Measurements from ENCODE around the gene SFR1.

Gene SFR1, protein sequence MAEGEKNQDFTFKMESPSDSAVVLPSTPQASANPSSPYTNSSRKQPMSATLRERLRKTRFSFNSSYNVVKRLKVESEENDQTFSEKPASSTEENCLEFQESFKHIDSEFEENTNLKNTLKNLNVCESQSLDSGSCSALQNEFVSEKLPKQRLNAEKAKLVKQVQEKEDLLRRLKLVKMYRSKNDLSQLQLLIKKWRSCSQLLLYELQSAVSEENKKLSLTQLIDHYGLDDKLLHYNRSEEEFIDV

DNA sequence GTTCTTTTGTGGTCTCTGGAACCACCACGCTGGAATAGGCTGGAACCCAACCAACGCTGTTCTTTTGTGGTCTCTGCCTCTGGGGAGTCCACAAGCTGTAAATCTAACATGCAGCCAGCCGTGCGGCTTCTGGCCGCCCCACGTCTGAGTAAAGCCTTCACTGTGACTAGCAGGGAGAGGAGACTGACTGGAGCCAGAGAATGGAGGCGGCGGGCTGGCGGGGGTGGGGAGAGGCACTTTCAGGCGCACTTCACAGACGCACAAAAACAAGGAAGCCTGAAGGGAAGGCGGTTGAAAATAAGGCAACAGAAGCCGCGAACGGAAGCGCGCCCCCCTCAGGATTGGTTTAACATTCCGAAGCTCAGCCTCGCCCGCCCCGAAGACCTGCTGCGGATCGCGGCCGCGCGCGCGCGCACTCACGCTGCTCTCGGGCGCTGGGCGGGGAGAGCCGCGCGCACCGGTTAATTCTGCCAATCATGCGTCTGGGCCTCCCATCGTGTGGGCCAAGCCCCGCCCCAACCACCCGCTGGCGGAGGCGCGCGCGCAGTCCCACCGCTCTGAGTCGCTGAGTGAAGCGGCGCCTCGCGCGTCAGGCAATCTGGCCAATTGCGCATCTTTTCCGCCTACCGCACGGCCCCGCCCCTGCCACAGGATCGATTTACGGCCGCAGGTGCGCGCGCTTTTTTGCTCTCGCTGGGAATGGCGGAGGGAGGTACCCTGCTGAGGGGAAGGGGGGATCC, at the start of gene SFR1:
Gene SFR1 (plus strand): TSS at position 687 of the 740 bp plus-strand sequence. CDS start 13 bp downstream, at position 700.
- DNase-seq, result peak; percentile 95

DNA sequence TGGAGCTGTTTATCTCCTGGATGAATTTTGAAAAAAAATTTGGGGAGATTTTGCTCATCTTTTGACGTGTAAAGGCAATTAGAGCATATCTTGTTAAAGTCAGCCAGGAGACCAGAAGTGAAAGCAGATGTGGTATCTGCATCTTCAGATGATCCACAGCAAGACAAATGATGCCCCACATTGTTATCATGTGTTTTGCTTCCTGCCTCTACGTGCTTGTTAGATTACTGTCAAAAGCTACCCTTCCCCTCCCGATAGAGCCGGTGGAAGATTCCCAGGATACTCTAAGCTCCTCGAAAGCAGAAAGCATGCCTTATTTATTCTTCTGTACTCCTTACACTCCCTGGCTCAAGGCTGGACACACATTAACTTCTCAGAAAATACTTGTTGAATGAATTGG, 49.2 kb upstream of the SFR1 start:
- no peak for DNase-seq

DNA sequence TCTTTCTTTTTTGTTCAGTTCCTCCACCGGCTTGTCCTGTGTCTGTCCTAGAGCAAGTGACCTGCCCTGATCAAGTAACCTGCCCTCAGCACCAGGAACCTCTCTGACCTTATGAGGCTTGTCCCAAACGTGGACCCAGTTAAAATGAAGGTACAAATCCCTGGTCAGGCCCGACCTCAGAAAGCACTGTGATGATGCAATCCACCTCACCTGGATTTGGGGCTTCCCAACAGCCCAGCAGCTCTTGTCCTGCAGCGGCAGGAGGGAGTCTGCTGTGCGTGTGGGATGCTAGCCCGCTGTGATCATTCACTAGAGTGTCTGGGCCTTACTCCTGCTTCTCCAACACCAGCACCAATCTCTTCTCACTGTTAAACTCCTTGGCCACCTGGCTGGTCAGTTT, 47.5 kb upstream of the SFR1 start:
- DNase-seq, result no peak

DNA sequence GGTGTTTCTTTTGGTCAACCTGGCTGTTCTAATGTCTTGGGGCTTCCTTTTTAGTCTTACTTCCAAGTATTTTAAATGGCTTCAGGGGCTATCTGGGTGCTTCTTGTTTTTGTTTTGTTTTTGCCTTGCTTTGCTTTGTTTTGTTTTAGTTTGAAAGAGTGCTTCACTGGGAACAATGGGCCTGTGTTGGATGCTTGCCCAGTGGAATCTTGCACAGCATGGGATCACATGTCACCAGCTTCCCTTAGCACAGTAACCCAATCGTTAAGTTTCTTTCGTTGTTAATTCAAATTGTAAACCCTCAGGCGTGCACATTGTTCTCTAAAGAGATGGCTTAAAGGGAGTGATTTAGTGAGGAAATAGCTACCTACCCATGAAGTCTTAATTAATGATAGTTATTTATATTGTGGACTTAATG, 45.2 kb upstream of the SFR1 start:
- DNase-seq, result peak; percentile 58

DNA sequence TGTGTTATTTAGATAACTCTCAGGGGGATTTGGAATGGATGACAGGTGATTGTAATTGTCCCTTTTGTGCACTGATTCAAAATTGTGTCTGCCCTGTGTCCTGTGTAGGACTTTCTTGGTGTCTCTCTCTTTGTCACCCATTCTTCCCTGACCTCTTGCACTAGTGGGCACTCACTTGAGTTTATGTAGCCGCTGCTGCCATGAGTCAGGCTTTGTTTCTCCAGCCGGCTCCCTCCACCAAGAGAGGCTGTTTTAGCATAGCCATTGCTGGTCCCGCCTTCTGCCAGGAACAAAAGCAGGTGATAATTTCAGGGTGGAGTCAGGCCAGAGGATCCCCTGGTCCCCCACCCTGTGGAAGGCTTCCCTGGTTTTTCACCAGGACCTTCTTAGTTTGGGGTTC, 44.7 kb upstream of the SFR1 start:
- DNase-seq, result no peak

DNA sequence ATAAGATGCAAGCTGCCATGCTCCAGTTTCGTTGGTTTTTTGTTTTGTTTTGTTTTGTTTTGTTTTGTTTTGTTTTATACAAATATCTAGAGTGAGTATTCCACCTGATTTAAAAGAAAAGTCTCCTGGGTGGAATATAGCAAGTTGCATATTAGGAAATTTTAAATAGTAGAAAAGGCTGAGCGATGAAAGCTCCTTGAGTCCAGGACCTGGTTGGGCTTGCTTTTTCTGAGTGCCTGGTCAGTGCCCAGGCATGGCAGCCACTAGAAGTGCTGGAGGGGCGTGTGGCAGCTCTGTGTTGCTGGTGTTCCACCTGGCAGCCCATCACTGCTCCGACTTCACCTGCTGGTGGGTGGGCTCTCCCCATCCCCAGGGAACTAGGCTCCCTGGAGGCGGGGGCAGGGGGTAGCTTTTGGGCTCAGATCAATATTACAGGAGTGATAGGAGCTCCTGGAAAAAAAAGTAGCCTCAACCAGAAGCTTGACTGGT, 44.3 kb upstream of the SFR1 start:
- no peak for DNase-seq

DNA sequence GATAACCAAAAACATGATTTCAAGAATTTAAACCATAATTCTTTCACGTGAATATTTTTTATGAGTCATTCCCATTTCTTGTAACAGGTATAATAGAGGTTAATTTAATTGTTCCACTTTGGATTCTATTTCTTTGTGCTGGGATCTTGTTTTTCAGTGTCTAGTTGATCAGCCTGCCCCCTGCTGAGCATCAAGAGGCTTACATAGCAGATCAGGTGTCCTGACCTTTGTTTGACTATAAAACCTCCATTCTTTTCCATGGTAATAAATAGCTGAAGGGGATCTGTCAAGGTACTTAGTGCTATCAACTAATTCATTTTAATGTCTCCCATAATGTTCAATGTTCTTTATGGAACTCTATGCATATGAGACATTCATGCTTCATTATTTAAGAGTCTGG, 41.2 kb upstream of the SFR1 start:
- peak; percentile 29 for DNase-seq

DNA sequence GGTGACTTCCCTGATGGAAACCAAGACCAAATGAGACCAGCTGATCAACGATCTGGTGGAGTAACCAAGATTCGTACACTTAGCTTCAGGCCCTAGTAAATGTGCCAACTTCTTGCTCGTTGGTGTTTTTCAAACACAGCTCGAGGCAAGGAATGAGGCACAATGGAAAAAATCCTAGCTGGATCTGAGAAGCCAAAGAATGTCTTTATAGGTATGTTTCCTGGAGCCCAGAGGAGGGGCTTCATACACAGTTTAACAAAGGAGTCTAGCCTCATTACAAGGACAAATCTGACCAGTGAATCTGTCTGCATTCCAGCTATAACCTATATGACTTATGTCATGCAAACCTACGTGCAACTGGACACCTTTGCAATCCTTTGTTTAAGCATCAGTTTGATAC, 40.0 kb upstream of the SFR1 start:
- no peak for DNase-seq

DNA sequence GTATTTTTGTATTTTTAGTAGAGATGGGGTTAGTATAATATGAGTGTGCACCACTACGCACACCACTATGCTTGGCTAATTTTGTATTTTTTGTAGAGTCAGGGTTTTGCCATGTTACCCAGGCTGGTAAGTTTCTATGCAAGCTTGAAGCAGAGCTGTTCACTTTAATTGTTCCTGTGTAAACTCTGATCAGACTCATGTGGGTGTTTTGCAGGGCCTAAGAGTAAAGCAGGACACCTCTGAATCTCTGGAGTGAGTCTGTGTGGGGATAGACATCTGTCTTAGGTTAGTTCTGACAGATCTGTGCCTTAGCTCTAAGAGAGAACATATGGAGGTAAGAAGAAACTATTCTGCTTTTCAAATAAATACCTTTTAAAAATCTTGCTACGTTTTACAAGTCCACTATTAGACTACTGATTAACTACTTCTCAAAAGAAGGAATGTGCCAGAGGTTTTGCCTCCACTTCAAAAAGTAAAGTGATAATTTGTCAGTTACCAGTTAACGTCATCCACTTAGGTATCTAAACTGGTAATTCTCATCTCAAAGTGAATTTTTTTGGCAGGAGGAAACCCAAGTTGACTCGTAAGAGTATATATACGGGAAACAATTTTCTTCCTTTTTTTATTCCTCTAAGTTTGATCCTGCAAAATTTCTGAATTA, 37.4 kb upstream of the SFR1 start:
- no peak for DNase-seq

DNA sequence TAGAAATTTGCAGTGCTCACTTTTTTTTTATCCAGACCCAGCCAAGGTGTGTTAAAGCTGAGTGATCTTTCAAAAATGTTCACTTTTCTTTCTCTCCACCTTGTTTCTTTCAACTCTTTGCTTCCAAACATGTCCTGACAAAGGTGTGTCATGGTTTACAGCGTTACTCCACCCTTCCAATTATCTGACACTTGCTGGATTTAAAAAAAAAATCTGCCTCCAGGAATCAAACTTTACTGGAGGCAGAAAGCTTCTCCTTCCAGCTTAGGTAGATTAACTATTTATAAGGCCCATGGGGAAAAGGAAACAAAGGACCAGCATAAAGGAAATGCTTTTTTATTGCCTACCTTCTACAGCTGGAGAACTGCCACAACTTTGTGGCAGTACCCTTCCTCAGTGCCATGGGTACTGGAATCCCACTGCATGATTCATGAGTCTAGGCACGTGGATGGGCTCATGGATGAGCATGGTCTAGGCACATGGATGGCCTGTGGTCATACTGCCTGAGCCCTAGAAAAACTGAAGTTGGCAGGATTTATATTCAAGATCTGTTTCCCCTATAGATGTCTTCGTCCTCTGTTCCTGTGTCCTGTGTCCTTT, 36.1 kb upstream of the SFR1 start, which contains the start of gene COL17A1:
Gene COL17A1 (minus strand): TSS at position 80 of the 600 bp plus-strand sequence. CDS start 5,207 bp downstream, outside the sequence.
- no peak for DNase-seq

DNA sequence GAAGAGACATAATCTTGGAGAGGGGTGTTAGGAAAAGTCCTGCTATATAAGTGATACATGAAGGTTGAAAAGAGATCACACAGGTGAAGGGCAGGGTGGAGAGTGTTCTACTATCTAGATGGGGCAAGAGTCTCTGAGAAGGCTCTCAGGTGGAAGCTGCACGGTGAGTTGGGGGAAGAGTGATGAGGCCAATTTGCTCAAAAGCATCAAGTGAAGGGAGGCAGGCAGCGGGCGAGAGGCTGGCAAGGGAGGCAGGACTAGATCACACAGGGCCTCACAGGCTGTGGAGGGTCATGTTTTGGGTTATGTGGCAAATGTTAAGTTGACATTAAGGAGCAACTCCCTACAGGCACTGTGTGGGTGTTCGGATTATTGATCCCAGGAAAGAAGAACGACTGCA, 33.7 kb upstream of the SFR1 start:
- DNase-seq, result no peak

DNA sequence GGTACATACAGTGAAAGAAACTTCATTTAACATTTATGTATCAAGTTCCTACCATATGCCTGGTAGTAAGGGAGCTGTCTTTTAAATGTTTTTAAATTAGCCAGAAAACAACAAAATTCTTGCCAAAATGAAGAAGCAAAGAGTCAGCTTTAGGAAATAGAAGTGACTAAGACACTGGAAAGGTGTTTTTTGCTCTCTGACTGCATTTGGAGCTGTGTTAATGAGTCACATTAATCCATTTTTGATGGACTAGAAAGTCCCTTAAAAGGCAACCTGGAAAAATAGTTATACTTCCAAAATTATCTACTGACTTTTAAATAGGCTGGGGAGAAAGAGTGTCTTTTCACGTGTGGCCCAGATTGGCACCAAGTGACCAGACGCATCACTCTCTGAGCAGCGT, 32.4 kb upstream of the SFR1 start:
- DNase-seq, result no peak

DNA sequence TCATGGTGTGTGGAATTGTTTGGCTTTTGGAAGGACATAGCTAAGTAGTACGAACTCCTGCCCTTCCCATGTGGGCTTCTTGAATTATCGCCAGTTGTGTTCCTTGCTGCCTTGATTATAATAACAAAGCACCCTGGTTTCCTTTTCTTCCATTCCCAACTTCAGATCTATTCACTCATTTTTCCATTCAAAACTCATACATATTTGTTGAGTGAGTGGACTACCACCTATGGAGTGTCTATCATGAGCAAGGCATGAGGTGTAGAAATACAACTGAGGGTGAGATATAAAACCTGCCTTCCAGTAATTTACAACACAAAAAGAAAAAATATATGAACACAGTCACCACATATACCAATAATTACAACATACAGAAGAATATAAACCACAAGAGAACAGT, 31.4 kb upstream of the SFR1 start:
- DNase-seq, result no peak

DNA sequence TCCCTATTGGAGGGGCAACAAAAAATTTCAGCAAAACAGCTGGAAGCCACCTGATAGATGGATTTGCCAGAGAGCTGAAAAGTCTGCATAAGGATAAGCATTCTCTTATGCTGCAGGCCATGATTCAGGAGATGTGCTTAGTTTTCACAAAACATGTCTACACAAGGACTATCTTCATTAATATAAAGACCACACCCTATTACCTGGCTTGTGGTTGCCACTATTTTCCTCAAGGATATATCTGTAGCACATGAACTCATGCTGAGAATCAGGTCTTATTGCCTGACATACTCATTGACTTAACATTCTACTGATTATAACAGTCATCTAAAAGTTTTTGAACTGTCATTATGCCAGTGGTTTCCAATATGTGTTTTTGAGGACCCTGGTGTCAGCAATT, 29.2 kb upstream of the SFR1 start:
- DNase-seq, result no peak

DNA sequence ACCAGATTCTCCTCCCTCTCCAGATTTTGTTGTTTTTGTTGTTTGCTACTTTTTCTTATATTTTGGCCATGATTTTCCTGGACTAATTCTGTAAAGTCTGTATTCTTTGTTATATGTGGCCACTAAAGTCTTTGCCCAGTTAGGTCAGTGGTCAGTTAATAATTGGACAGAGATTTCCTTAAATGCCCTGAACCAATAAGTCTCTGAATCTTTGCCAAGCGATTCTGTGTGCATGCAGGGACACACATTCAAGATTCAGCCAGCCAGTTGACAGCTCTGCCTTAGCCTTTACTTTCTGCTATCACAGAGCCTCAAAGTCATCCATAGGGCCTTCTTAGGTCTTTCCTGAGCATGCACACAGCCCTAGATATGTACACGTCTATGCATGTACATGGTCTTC, 25.3 kb upstream of the SFR1 start:
- DNase-seq, result no peak

DNA sequence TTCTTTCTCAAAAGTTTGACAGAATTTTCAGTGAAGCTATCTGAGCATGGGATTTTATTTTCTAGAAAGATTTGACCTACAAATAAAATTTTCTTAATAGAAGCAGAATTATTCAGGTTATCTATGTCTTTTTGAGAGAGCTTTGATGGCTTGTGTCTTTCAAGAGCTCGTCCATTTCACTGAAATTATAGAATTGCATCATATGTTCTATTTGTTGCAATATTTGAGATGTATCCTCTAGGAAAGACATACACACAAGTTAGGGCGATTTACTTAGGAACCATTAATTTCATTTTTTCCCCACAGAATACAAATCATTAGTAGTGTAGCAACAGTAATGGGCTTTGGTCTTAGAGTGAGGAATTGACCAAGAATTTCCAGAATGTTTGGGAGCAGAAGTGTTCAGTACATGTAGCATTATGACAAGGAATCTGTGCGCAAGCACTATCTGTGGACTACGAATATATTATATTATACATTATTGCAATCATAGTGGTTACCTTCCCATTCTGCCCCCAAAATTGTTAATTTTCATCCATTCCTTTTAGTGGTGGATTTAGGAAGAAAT, 23.5 kb upstream of the SFR1 start:
- DNase-seq, result no peak

DNA sequence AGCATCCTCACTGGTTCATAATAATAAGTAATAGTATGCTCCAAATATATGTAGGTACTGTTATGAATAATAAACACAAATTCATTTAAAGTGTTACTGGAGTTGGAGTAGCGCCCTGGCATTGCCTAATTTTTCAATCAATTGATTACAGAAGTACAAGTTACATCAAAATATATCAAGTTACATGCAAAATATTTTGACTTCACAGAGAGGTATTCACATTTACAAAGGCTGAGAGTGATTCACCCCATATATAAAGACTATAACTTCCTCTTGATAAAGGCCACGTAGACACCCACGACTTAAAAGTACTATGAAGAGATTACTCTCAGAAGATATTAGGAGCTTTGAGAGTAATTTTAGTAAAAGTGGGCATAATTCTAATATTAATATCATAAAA, 22.7 kb upstream of the SFR1 start:
- DNase-seq, result no peak

DNA sequence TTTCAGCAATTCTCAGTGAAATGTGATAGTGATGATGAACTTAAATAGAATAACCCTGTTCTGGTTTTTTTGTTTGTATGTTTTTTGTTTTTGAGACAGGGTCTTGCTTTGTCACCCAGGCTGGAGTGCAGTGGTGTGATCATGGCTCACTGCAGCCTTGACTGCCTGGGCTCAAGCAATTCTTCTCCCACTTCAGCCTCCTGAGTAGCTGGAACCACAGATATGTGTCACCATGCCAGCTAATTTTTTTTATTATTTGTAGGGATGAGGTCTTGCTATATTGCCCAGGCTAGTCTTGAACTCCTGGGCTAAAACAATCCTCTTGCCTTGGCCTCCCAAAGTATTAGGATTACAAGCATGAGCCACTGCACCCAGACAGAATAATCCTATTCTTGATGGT, 22.0 kb upstream of the SFR1 start:
- no peak for DNase-seq

DNA sequence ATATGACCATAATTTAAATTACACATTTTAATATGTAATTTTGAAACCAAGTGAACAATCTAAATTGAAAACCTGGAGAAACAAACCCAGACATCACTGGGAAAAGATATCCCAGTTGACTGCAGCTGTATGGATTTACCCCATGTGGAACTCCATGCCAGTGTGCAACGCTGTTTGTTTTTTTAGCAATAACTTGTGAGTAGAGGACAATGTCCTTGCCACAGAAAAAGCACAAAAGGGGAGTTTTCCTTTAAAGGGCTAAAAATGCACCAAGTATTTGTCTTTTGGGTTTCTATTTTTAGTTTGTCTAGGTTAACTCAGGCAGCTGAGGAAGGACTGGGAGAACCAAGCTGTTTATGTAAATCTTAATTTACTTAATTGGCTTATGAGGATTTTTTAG, 21.2 kb upstream of the SFR1 start:
- DNase-seq, result no peak

DNA sequence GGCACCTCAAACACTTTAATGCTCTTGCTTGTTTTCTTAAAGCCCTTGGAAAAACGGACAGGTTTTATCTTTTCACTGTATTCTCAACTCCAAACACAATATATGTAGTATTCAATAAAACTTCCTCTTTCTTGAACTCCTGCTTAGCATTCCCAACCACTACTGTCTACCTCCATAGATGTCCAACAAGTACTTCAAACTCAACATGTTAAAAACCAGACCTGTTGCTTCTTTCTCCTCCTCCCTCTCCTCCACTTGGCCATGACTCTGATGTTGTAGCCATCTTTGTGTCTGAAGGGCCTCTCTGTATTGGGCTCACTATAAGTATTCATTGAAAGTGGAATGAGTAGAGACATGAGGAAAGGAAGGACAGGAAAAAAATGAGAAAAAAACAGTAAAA, 20.1 kb upstream of the SFR1 start:
- DNase-seq, result no peak

DNA sequence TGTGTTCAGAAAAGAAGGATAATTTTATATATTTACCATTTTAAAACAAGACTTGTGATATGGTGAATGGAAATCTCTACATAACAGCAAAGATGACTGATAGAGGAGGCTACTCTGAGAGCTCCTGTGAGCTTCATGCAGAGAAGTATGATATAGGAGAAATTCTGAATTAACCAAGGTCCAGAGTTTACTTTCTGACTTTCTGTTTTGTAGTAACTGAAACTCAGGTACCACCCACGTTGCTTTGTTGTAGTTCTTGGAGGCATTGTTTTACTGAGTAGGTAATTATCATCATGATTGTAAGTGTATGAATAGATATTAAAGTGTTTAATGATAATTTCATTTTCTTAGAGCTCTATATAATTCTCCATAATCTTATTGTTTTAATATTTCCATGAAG, 18.0 kb upstream of the SFR1 start:
- DNase-seq, result no peak

DNA sequence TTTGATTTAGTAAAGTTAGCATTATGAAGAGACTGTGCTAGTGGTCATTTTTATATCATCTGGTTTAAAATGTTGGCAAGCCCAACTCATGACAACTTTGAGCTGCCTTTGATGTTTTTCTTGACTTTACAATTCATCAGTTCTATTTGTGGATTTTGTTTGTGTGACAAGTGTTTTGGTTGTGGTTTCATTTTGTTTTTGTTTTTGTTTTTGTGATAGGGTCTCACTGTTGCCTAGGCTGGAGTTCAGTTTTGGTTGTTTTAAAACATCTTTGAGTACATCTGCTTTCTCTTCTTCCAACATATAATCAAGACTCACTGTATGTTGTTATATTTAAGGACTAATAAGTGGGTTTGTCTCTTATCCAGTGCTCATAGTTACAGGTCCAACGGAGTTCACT, 17.6 kb upstream of the SFR1 start:
- no peak for DNase-seq

DNA sequence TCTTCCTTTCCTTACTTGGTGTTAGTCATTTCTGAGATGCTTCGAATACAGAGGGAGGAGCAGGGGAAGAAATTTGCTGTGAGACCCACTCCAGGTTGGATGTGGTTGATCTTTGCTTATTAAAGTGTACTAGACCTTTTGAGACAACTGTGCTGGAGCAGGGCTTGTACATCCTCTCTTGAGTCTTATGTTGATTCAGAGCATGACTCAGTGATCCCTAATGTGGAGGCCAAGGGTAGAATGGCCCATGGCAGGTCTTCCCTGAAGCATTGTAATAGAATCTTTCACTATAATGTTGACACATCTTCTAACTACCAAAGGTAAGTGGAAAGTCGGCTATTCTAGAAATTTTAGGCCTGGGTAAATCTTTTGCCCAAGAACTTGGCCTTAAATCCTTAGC, 17.0 kb upstream of the SFR1 start:
- no peak for DNase-seq

Data from NCI-H1092 treated with DMSO at 0.1 percent for 48 hours (cell line).